HL-60 (cell line): ENCODE results near the gene TMEM163.

Experiments
- GABPA ChIP-seq: IDR thresholded peaks from 2 replicates; pipeline ENCODE4 v1.6.1; 2012; ENCODE audit warnings: low read depth
- TF ChIP-seq, protein P1 (sequence below): IDR thresholded peaks from one replicate; pipeline ENCODE4 v1.5.1; 2011; ENCODE audit warnings: low read length, control low read depth, inconsistent platforms; ENCODE audit not compliant: insufficient read depth

DNA sequence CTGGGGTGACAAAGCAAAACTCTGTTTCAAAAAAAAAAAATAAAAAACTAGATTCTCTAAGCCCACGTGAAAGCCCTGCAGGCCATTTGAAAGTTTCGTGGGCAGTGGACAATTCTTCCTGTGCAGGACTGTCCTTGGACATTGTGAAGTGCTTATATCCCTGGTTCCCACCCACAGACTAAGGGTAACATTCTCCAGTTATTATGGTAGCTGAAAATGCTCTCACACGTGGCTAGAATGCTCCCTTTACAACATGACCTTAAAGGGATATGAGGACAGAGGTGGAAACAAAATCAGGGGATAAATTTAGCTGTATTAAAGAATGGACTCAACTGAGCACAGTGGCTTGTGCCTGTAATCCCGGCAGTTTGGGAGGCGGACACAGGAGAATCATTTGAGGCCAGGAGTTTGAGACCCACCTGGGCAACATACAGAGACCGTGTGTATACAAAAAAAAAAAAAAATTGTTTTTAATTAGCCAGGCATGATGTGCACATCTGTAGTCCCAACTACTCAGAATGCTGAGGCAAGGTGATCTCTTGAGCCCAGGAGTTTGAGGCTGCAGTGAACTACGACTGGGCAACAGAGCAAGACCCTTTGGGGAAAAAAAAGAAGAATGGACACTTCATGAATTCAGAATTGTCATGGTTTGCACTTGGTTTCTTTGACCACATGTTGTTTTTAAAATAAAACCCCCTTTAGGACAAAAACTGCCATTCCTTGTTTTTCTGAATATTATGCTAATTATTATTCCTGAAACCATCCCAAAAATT is 297.1 kb downstream of the TMEM163 start:
- TF ChIP-seq, protein P1, sequence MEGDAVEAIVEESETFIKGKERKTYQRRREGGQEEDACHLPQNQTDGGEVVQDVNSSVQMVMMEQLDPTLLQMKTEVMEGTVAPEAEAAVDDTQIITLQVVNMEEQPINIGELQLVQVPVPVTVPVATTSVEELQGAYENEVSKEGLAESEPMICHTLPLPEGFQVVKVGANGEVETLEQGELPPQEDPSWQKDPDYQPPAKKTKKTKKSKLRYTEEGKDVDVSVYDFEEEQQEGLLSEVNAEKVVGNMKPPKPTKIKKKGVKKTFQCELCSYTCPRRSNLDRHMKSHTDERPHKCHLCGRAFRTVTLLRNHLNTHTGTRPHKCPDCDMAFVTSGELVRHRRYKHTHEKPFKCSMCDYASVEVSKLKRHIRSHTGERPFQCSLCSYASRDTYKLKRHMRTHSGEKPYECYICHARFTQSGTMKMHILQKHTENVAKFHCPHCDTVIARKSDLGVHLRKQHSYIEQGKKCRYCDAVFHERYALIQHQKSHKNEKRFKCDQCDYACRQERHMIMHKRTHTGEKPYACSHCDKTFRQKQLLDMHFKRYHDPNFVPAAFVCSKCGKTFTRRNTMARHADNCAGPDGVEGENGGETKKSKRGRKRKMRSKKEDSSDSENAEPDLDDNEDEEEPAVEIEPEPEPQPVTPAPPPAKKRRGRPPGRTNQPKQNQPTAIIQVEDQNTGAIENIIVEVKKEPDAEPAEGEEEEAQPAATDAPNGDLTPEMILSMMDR: no peak
- no peak for TF ChIP-seq GABPA
